ENCODE data around the gene INTS11.

The INTS11 gene

GRCh38 chr1:1322952-1323351 lies 1.5 kb downstream of the INTS11 start:
- no peak for TF ChIP-seq CTCF (conservative IDR thresholded peaks at IDR 0.05; ENCODE audit: control insufficient read depth, insufficient read depth, low read depth, low read length)
- no peak overlapping the region for H3K4me3 ChIP-seq (ENCODE audit: control insufficient read depth, low read depth, low read length)

GRCh38 chr1:1322418-1322817 lies 2.0 kb downstream of the INTS11 start:
- DNase-seq (ENCODE audit: low read depth) = no peak
- TF ChIP-seq CTCF (conservative IDR thresholded peaks at IDR 0.05; ENCODE audit: control insufficient read depth, insufficient read depth, low read depth, low read length) = no peak
- no peak overlapping the region for H3K4me3 ChIP-seq (ENCODE audit: control insufficient read depth, low read depth, low read length)

More at GRCh38 chr1:1322952-1323351, 1.5 kb downstream of the INTS11 start:
- no peak for DNase-seq (ENCODE audit: low read depth)

- TF ChIP-seq CTCF (conservative IDR thresholded peaks at IDR 0.05; ENCODE audit: control insufficient read depth, insufficient read depth, low read depth, low read length) = no peak
- DNase-seq (ENCODE audit: low read depth) = no peak
- no peak overlapping the region for H3K4me3 ChIP-seq (ENCODE audit: control insufficient read depth, low read depth, low read length)
Measured at GRCh38 chr1:1321477-1321876, 3.0 kb downstream of the INTS11 start.

GRCh38 chr1:1320666-1321448 lies 3.6 kb downstream of the INTS11 start:
- TF ChIP-seq CTCF (conservative IDR thresholded peaks at IDR 0.05; ENCODE audit: control insufficient read depth, insufficient read depth, low read depth, low read length) = no peak
- H3K4me3 ChIP-seq (ENCODE audit: control insufficient read depth, low read depth, low read length) = no peak overlapping the region
- peak; percentile 48 for DNase-seq (ENCODE audit: low read depth)

GRCh38 chr1:1319646-1319941 lies 4.9 kb downstream of the INTS11 start:
- H3K4me3 ChIP-seq (ENCODE audit: control insufficient read depth, low read depth, low read length) = no peak overlapping the region
- DNase-seq (ENCODE audit: low read depth) = no peak
- no peak for TF ChIP-seq CTCF (conservative IDR thresholded peaks at IDR 0.05; ENCODE audit: control insufficient read depth, insufficient read depth, low read depth, low read length)

GRCh38 chr1:1318777-1319645 lies 5.4 kb downstream of the INTS11 start:
- no peak for DNase-seq (ENCODE audit: low read depth)
- no peak for TF ChIP-seq CTCF (conservative IDR thresholded peaks at IDR 0.05; ENCODE audit: control insufficient read depth, insufficient read depth, low read depth, low read length)
- H3K4me3 ChIP-seq (ENCODE audit: control insufficient read depth, low read depth, low read length) = no peak overlapping the region

All from fibroblast of mammary gland (primary cell).